H7 (cell line): Measurements from ENCODE around the gene RNF11. TPM values are rescaled to one million over a fixed set of nuclear protein-coding genes. Genes with fewer than 3 reads are reported as not detected.

Experiments
- DNase-seq: peaks from one replicate; pipeline ENCODE4 v3.0.0; 2012
- H3K27me3 ChIP-seq: 2 replicates; pipeline ENCODE4 v1.6.0; 2011; ENCODE audit warnings: mild to moderate bottlenecking, low read length; ENCODE audit not compliant: control insufficient read depth, insufficient read depth
- H3K36me3 ChIP-seq: replicated peaks from 2 replicates; pipeline ENCODE4 v1.5.1; 2011; ENCODE audit warnings: low read length; ENCODE audit not compliant: control insufficient read depth, insufficient read depth
- H3K4me3 ChIP-seq: 2 replicates; pipeline ENCODE4 v1.5.1; 2011; ENCODE audit warnings: low read depth, mild to moderate bottlenecking, control low read depth, low read length, moderate library complexity; ENCODE audit not compliant: insufficient read depth
- total RNA-seq: library from RNA; depleted of rRNA; stranded (reverse); fragments of >200 nt; shearing (Covaris generic); gene quantifications from 2 replicates; pipeline ENCODE4 v1.2.3, GENCODE V29; 2014; rRNA removed

Gene RNF11
- total RNA-seq, 1 experiment from 2014 or later = 94.8 TPM

- Histone ChIP-seq H3K36me3 (no peaks in the 10 kb centered on the region), H3K4me3 (no peak overlapping the region), H3K27me3 (no peaks in the 10 kb centered on the region)
- no peak for DNase-seq
Observed at GRCh38 chr1:51314974-51315373, 78.9 kb downstream of the RNF11 start.

GRCh38 chr1:51316113-51316845, 80.2 kb downstream of the RNF11 start:
- H3K27me3 ChIP-seq = no peaks in the 10 kb centered on the region
- H3K36me3 ChIP-seq = no peaks in the 10 kb centered on the region
- no peak overlapping the region for H3K4me3 ChIP-seq
- no peak for DNase-seq

GRCh38 chr1:51316846-51317120, 80.7 kb downstream of the RNF11 start:
- Histone ChIP-seq H3K27me3 (no peaks in the 10 kb centered on the region), H3K4me3 (no peak overlapping the region), H3K36me3 (no peaks in the 10 kb centered on the region)
- DNase-seq = no peak

GRCh38 chr1:51317798-51318197, 81.7 kb downstream of the RNF11 start:
- no peak for DNase-seq
- Histone ChIP-seq H3K4me3 (no peak overlapping the region), H3K36me3 (no peaks in the 10 kb centered on the region), H3K27me3 (no peaks in the 10 kb centered on the region)

- H3K36me3 ChIP-seq = no peaks in the 10 kb centered on the region
- no peak overlapping the region for H3K4me3 ChIP-seq
- no peaks in the 10 kb centered on the region for H3K27me3 ChIP-seq
- DNase-seq = no peak
Observed at GRCh38 chr1:51320967-51321923, 85.2 kb downstream of the RNF11 start.

- no peaks in the 10 kb centered on the region for H3K27me3 ChIP-seq
- H3K36me3 ChIP-seq = no peaks in the 10 kb centered on the region
- DNase-seq = no peak
- no peak overlapping the region for H3K4me3 ChIP-seq
Observed at GRCh38 chr1:51321924-51322280, 85.8 kb downstream of the RNF11 start.

- Histone ChIP-seq H3K36me3 (no peaks in the 10 kb centered on the region), H3K27me3 (no peaks in the 10 kb centered on the region), H3K4me3 (no peak overlapping the region)
- no peak for DNase-seq
Observed at GRCh38 chr1:51322417-51323101, 86.5 kb downstream of the RNF11 start.

Other genes starting within 250 kb of the RNF11 start
- not detected in 2 replicates for gene C1orf185, start 134.0 kb upstream of the RNF11 start, total RNA-seq
- 11.6 and 12.3 TPM in 2 replicates for gene TTC39A, start 94.3 kb downstream of the RNF11 start, total RNA-seq